Right kidney (tissue), 1 donor: ENCODE results near the gene CCDC78.
A peak's percentile ranks its signal among the peaks of the same experiment; 100 is the strongest.
"Not testable (repeated sequence)": the region's sequence is repeated elsewhere in the genome, so short reads cannot be mapped to it uniquely, and the experiment has no call there.

Source experiments
- DNase-seq: peaks from one replicate; pipeline ENCODE4 v3.0.0-alpha.2; 2016

Gene CCDC78

DNA sequence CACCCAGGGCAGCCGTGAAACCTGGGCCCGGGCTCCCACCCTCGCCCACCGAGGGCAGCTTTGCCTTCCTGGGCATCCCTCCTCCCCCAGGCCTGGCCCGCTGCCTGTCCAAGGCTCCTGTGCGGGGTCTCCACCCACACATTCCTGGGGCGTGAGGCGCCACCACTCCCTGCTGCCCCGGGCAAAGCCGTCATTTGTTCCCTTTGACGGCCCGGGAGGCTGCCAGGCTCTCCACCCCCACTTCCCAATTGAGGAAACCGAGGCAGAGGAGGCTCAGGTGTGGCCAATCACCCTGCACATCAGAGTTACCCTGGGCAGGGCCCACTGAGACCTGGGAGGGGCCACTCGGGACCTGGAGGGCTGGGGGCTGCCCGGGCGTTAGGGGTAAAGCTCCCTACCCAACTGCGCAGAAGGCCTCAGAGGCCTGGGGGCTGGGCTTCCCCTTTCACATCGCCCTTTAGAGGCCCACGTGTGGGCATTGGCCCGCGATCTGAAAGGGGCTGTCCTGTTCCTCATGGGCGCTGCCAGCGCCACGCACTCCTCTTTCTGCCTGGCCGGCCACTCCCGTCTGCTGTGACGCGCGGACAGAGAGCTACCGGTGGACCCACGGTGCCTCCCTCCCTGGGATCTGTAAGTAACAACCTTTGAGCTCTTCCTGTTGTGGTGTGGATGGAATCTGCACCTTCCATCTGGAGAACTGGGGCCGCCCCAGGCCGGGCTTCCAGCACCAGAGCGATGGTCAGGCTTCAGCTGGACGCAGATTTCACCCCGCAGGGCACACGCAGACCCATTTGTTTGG is 34.5 kb upstream of the CCDC78 start, which contains the start of gene MSLN:
MSLN (plus strand) TSS at position 190 of the 799 bp plus-strand sequence. CDS start 1,947 bp downstream, outside the sequence.
- peak; percentile 52 for DNase-seq

- no peak for DNase-seq
These were observed 33.8 kb upstream of the CCDC78 start for GRCh38 chr16:760065-760464.

GRCh38 chr16:759110-759910 is 33.1 kb upstream of the CCDC78 start:
- no peak for DNase-seq

GRCh38 chr16:756428-756827 is 30.2 kb upstream of the CCDC78 start:
- no peak for DNase-seq

DNA sequence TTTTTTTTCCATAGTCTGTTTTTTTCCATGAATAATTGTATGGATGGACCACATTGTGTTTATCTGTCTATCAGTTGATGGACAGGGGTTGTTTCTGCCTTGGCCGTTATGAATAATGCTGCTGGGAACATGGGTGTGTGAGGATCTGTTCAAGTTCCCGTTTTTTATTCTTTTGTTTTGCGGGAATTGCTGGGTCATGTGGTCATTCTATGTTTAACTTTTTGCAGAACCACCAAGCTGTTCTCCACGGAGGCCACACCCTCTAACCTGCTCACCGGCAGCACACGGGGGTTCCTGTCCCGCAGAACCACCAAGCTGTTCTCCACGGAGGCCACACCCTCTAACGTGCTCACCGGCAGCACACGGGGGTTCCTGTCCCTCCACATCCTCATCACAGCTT is 28.4 kb upstream of the CCDC78 start:
- DNase-seq, result no peak

DNA sequence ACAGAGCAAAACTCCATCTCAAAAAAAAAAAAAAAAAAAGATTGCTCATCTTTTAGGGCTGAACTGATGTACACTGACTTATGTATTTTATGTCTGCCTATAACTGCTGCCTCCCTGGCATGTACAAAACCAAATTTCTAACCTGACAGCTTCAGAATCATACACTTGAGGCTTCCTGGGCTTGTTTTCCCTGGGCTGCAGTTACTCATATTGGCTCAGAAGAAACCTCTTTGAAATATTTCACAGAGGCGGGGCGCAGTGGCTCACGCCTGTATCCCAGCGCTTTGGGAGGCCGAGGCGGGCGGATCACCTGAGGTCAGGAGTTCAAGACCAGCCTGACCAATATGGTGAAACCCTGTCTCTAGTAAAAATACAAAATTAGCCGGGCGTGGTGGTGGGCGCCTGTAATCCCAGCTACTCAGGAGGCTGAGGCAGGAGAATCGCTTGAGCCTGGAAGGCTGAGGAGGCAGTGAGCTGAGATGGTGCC is 27.9 kb upstream of the CCDC78 start:
- not testable (repeated sequence) for DNase-seq

- DNase-seq, result no peak
These were observed 25.7 kb upstream of the CCDC78 start for GRCh38 chr16:752007-752312.

- DNase-seq, result no peak
These were observed 25.1 kb upstream of the CCDC78 start for GRCh38 chr16:751152-752006.

- no peak for DNase-seq
These were observed 24.2 kb upstream of the CCDC78 start for GRCh38 chr16:750485-750884.

GRCh38 chr16:749010-749409 is 22.8 kb upstream of the CCDC78 start:
- DNase-seq, result no peak

DNA sequence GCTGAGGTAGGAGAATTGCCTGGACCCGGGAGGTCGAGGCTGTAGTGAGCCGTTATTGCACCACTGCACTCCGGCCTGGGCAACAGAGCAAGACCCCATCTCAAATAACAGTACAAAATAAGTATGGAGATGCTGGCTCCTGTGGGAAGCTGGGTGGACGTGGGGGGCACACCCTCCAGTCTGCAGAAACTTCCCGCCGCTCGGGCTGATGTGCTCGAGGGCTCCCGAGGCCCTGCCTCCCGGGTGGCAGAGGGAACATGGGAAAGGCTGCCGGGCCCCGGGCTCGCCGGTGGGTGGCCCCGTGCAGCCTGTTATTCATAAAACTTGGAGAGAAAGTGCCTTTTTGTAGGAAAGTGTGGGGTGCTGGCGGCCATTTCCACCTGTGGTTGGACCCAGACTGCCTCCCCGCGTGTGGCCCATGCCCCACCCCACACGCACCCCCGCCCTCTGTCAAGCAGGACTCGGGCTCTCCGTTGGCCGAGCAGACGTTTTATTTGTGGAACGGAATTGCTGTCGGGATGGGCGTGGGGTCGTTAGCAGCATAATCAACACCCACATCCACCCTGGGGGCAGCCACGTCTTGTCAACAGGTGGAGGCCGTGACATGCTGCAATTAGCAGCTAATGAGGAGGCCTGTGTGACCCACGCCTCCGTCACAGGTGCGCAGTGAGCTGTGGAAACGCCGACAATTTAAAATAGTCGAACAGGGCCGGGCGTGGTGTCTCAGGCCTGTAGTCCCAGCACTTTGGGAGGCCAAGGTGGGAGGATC is 21.9 kb upstream of the CCDC78 start:
- no peak for DNase-seq

GRCh38 chr16:746637-747036 is 20.4 kb upstream of the CCDC78 start:
- no peak for DNase-seq

- no peak for DNase-seq
These were observed 19.5 kb upstream of the CCDC78 start for GRCh38 chr16:745739-746138.

GRCh38 chr16:743794-744500 is 17.7 kb upstream of the CCDC78 start:
- DNase-seq, result no peak

DNA sequence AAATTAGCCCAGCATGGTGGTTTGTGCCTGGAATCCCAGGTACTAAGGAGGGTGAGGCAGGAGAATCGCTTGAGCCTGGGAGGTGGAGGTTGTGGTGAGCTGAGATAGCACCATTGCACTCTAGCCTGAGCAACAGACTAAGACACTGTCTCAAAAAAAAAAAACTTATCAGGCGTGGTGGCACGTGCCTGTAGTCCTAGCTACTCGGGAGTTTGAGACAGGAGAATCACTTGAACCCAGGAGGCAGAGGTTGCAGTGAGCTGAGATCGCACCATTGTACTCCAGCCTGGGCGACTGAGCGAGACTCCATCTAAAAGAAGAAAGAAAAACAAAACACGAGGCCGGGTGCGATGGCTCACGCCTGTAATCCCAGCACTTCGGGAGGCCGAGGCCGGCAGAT is 16.7 kb upstream of the CCDC78 start:
- not testable (repeated sequence) for DNase-seq

DNA sequence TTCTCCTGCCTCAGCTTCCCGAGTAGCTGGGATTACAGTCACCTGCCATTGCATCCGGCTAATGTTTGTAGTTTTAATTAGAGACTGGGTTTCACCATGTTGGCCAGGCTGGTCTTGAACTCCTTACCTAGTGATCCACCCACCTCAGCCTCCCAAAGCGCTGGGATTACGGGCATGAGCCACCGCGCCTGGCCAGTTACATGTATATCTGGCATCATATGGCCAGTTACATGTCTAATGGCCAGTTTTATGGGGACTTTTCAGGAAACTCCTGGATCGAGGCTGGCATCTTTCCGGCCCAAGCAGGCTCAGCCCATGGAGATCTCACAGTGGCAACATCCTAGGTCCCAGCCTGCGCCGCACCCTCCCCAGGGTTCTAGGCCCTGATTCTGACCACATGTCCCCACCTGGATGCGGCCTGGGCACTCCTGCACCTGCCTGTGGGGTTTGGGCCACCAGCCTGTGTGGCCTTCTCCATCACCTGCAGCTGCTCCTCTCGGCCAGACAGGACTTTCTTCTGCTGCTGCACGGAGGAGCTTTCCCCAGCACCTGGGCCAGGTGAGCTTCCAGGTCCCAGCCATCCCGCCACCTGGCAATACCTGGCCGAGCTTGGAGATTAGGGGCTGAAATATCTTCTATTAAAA is 15.9 kb upstream of the CCDC78 start:
- DNase-seq, result no peak

GRCh38 chr16:740764-741505 is 14.7 kb upstream of the CCDC78 start, which contains the start of gene CIAO3:
TSS of gene CIAO3 (minus strand) at chr16:740997. CDS start at chr16:740985, 12 bp downstream.
- DNase-seq, result peak; percentile 96

- DNase-seq, result no peak
These were observed 14.2 kb upstream of the CCDC78 start for GRCh38 chr16:740459-740763.

GRCh38 chr16:739560-740458 is 13.6 kb upstream of the CCDC78 start:
- peak; percentile 46 for DNase-seq
